ENCODE results near the gene TRABD2B.

TRABD2B gene

GRCh38 chr1:47997289-47998200 is at the start of gene TRABD2B:
Gene TRABD2B, minus strand, starts transcription at chr1:47997385.
- DNase-seq = peak; percentile 92

GRCh38 chr1:48044311-48044710 is 47.1 kb upstream of the TRABD2B start:
- DNase-seq = no peak

GRCh38 chr1:48043622-48044021 is 46.4 kb upstream of the TRABD2B start:
- DNase-seq = no peak

- DNase-seq = peak; percentile 32
Observed at GRCh38 chr1:48040154-48040553, 43.0 kb upstream of the TRABD2B start.

- peak; percentile 41 for DNase-seq
Observed at GRCh38 chr1:48039088-48040054, 42.2 kb upstream of the TRABD2B start.

GRCh38 chr1:48038270-48038767 is 41.1 kb upstream of the TRABD2B start:
- no peak for DNase-seq

GRCh38 chr1:48036710-48037355 is 39.6 kb upstream of the TRABD2B start:
- no peak for DNase-seq

- DNase-seq = peak; percentile 63
Observed at GRCh38 chr1:48035371-48036141, 38.4 kb upstream of the TRABD2B start.

- DNase-seq = no peak
Observed at GRCh38 chr1:48033495-48034045, 36.4 kb upstream of the TRABD2B start.

- DNase-seq = no peak
Observed at GRCh38 chr1:48031676-48032075, 34.5 kb upstream of the TRABD2B start.

GRCh38 chr1:48030696-48031365 is 33.6 kb upstream of the TRABD2B start:
- no peak for DNase-seq

GRCh38 chr1:48030211-48030610 is 33.0 kb upstream of the TRABD2B start:
- no peak for DNase-seq

- no peak for DNase-seq
Observed at GRCh38 chr1:48028218-48029069, 31.3 kb upstream of the TRABD2B start.

- no peak for DNase-seq
Observed at GRCh38 chr1:48027533-48027835, 30.3 kb upstream of the TRABD2B start.

- no peak for DNase-seq
Observed at GRCh38 chr1:48026701-48027532, 29.7 kb upstream of the TRABD2B start.

GRCh38 chr1:48026275-48026674 is 29.1 kb upstream of the TRABD2B start:
- DNase-seq = no peak

- no peak for DNase-seq
Observed at GRCh38 chr1:48025076-48025475, 27.9 kb upstream of the TRABD2B start.

GRCh38 chr1:48023488-48023887 is 26.3 kb upstream of the TRABD2B start:
- no peak for DNase-seq

GRCh38 chr1:48022306-48022705 is 25.1 kb upstream of the TRABD2B start:
- DNase-seq = no peak

Data from right hindlimb (tissue), 1 donor.